Measurements from ENCODE around the gene LOXHD1. TPM values are rescaled to one million over a fixed set of nuclear protein-coding genes. Genes with fewer than 3 reads are reported as not detected.

Gene LOXHD1
- polyA plus RNA-seq, 1 experiment = not detected

DNA sequence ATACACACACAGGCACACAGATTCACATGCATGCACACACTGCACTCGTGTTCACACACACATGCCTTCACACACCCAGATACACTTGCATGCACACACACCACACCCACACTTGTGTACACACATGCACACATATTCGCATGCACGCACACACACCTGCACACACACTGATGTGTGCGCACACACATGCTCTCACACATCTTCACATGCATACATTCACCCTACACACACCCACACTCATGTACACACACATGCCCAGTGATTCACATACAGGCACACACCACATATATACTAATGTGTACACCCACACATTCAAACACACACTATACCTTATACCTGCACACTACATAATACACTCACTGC lies 181.6 kb downstream of the LOXHD1 start:
- ChIA-PET CTCF (no interaction called here), POLR2A (no interaction called here)
- Histone ChIP-seq H3K4me3 (ENCODE audit: low read depth, low read length) (no peak overlapping the region), H3K27ac (ENCODE audit: low read depth, low read length) (no peak overlapping the region), H3K27me3 (ENCODE audit: control insufficient read depth, insufficient read depth, low read length) (no peaks in the 10 kb centered on the region), H3K9me3 (ENCODE audit: control insufficient read depth, insufficient read depth, low read length) (no peaks in the 10 kb centered on the region)
- TF ChIP-seq, protein P1, sequence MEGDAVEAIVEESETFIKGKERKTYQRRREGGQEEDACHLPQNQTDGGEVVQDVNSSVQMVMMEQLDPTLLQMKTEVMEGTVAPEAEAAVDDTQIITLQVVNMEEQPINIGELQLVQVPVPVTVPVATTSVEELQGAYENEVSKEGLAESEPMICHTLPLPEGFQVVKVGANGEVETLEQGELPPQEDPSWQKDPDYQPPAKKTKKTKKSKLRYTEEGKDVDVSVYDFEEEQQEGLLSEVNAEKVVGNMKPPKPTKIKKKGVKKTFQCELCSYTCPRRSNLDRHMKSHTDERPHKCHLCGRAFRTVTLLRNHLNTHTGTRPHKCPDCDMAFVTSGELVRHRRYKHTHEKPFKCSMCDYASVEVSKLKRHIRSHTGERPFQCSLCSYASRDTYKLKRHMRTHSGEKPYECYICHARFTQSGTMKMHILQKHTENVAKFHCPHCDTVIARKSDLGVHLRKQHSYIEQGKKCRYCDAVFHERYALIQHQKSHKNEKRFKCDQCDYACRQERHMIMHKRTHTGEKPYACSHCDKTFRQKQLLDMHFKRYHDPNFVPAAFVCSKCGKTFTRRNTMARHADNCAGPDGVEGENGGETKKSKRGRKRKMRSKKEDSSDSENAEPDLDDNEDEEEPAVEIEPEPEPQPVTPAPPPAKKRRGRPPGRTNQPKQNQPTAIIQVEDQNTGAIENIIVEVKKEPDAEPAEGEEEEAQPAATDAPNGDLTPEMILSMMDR (IDR thresholded peaks at IDR 0.05; ENCODE audit: low read depth, low read length) = no peak
- no peak for DNase-seq (ENCODE audit: low read depth, low spot score)

DNA sequence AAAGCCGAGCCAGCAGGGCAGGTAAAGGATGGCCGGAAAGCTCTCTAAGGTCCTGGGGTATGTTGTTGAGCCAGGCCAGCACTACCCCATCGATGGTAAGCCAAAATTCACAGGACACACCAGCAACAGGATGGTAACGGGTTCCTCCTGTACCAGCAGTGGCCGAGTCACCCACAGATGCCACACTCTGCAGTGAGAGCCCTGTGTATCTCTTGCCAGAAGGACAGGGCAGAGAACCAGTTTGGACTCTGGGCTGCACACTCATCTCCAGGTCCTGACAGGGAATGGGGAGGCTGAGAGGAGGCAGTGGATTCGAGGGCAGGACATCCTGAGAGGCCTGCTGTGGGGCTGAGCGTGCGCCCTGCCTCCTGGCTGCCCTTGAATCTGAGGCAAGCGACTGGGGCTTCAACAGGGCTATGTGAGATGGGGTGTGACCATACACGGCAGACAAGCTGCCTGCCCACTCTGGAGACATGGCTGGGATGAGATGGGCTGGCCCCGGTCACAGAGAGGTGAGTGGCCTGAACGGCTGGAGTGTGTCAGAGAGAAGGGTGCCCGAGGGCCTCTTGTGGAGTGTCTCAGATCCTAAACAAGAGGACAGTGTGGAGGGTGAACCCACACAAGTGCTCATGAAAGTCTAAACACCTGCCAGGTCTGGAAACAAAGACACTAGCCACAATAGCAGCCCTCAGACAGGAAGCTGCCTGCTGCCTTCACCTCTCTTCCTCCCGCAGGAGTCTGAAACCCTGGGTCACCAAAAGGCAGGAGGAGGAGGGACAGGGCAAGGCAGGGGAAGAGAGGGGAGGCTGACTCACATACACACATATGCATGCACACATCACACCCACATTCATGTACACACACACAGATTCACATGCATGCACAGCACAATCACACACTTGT lies 182.3 kb downstream of the LOXHD1 start:
- POLR2A ChIA-PET = no interaction called here

DNA sequence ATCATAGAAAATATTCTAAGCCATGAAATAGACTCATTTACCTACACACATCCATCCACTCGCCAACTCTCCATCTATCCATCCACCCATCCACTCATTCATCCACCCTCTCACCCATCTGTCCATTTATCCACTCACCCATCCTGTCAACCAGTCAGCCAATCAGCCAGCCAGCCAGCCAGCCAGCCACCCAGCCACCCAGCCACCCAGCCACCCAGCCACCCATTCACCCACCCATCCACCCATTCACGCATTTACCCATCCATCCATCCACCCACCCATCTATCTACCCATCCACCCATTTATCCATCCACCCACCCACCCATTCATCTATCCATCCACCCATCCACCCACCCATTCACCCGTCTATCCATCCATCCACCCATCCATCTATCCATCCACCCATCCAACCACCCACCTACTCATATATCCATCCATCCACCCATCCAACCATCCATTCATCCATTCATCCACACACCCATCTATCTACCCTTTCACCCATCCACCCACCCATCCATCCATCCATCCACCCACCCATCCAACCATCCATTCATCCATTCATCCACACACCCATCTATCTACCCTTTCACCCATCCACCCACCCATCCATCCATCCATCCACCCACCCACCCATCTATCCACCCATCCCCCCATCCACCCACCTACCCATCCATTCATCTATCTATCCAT lies 185.1 kb downstream of the LOXHD1 start:
- no peak for DNase-seq (ENCODE audit: low read depth, low spot score)
- Histone ChIP-seq H3K27me3 (ENCODE audit: control insufficient read depth, insufficient read depth, low read length) (no peaks in the 10 kb centered on the region), H3K9me3 (ENCODE audit: control insufficient read depth, insufficient read depth, low read length) (no peaks in the 10 kb centered on the region), H3K27ac (ENCODE audit: low read depth, low read length) (no peak overlapping the region), H3K4me3 (ENCODE audit: low read depth, low read length) (no peak overlapping the region)
- ChIA-PET POLR2A (no interaction called here), CTCF (no interaction called here)
- TF ChIP-seq, protein P1 (IDR thresholded peaks at IDR 0.05; ENCODE audit: low read depth, low read length) = no peak

More for the DNA sequence above, 182.3 kb downstream of the LOXHD1 start:
- Histone ChIP-seq H3K4me3 (ENCODE audit: low read depth, low read length) (no peak overlapping the region), H3K27ac (ENCODE audit: low read depth, low read length) (no peak overlapping the region), H3K9me3 (ENCODE audit: control insufficient read depth, insufficient read depth, low read length) (no peaks in the 10 kb centered on the region), H3K27me3 (ENCODE audit: control insufficient read depth, insufficient read depth, low read length) (no peaks in the 10 kb centered on the region)
- no peak for DNase-seq (ENCODE audit: low read depth, low spot score)
- TF ChIP-seq, protein P1 (IDR thresholded peaks at IDR 0.05; ENCODE audit: low read depth, low read length) = no peak
- CTCF ChIA-PET = no interaction called here

DNA sequence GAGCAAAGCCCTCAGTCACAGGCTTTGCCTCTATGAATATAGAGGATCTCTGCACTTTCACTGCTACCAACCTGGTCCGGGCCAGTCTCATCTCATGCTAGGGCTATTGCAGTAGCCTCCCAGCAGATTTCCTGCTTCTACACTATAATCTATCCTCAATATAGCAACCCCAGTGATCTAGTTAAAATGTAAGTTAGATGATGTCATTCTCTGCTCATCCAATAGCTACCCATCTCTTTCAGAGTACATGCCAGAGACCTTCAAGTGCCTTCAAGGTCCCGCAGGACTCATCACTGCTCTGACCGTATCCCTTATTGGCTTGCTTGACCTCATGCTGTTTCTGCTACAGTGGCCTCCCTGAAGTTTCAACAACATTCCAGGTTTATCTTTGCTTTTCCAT lies 186.3 kb downstream of the LOXHD1 start:
- ChIA-PET CTCF (no interaction called here), POLR2A (no interaction called here)
- peaks cover 5% of the 10 kb centered on the region for H3K27me3 ChIP-seq (ENCODE audit: control insufficient read depth, insufficient read depth, low read length)
- DNase-seq (ENCODE audit: low read depth, low spot score) = no peak
- no peak overlapping the region for H3K27ac ChIP-seq (ENCODE audit: low read depth, low read length)
- no peaks in the 10 kb centered on the region for H3K9me3 ChIP-seq (ENCODE audit: control insufficient read depth, insufficient read depth, low read length)
- TF ChIP-seq, protein P1 (IDR thresholded peaks at IDR 0.05; ENCODE audit: low read depth, low read length) = no peak
- H3K4me3 ChIP-seq (ENCODE audit: low read depth, low read length) = no peak overlapping the region
